Activated naive CD4-positive, alpha-beta T cell treated with anti-CD3 and anti-CD28 coated beads, Interleukin-2, amount 50 U/mL, for 24 hours (primary cell): ENCODE results near the gene MAGOH.
"Not testable (repeated sequence)": the region's sequence is repeated elsewhere in the genome, so short reads cannot be mapped to it uniquely, and the experiment has no call there.

Experiments used
- H3K27ac Mint-ChIP-seq: one replicate; pipeline ENCODE4 v1.8.0; 2021; ENCODE audit warnings: mild to moderate bottlenecking, mixed read lengths
- H3K27me3 Mint-ChIP-seq: one replicate; pipeline ENCODE4 v1.8.0; 2021; ENCODE audit warnings: mixed read lengths
- H3K36me3 Mint-ChIP-seq: one replicate; pipeline ENCODE4 v1.8.0; 2021; ENCODE audit warnings: mixed read lengths
- H3K4me1 Mint-ChIP-seq: one replicate; pipeline ENCODE4 v1.8.0; 2021; ENCODE audit warnings: mixed read lengths
- H3K4me3 Mint-ChIP-seq: one replicate; pipeline ENCODE4 v1.8.0; 2021; ENCODE audit warnings: mild to moderate bottlenecking, mixed read lengths
- H3K9me3 Mint-ChIP-seq: one replicate; pipeline ENCODE4 v1.8.0; 2021; ENCODE audit warnings: mixed read lengths

MAGOH gene

GRCh38 chr1:53188099-53188498 is 50.2 kb downstream of the MAGOH start:
- Mint-ChIP-seq H3K9me3 (no peaks in the 10 kb centered on the region), H3K27ac (no peak overlapping the region), H3K27me3 (peaks cover 2% of the 10 kb centered on the region), H3K36me3 (no peaks in the 10 kb centered on the region), H3K4me1 (no peaks in the 10 kb centered on the region), H3K4me3 (no peak overlapping the region)

GRCh38 chr1:53187401-53187800 is 50.9 kb downstream of the MAGOH start:
- Mint-ChIP-seq H3K9me3 (no peaks in the 10 kb centered on the region), H3K36me3 (no peaks in the 10 kb centered on the region), H3K4me1 (no peaks in the 10 kb centered on the region), H3K27me3 (peaks cover 2% of the 10 kb centered on the region), H3K27ac (no peak overlapping the region), H3K4me3 (no peak overlapping the region)

GRCh38 chr1:53186533-53186932 is 51.8 kb downstream of the MAGOH start:
- no peak overlapping the region for H3K27ac Mint-ChIP-seq
- no peaks in the 10 kb centered on the region for H3K36me3 Mint-ChIP-seq
- H3K27me3 Mint-ChIP-seq = peaks cover 2% of the 10 kb centered on the region
- H3K4me1 Mint-ChIP-seq = no peaks in the 10 kb centered on the region
- no peak overlapping the region for H3K4me3 Mint-ChIP-seq
- H3K9me3 Mint-ChIP-seq = no peaks in the 10 kb centered on the region

- H3K36me3 Mint-ChIP-seq, H3K9me3 Mint-ChIP-seq, H3K27me3 Mint-ChIP-seq, H3K4me1 Mint-ChIP-seq, H3K27ac Mint-ChIP-seq, H3K4me3 Mint-ChIP-seq: not testable (repeated sequence)
Measured at GRCh38 chr1:53185955-53186297, 52.4 kb downstream of the MAGOH start.

- Mint-ChIP-seq H3K36me3 (no peaks in the 10 kb centered on the region), H3K27me3 (peaks cover 3% of the 10 kb centered on the region)
Measured at GRCh38 chr1:53183095-53183990, 55.0 kb downstream of the MAGOH start.

GRCh38 chr1:53182716-53183094 is 55.6 kb downstream of the MAGOH start:
- no peaks in the 10 kb centered on the region for H3K4me1 Mint-ChIP-seq
- no peak overlapping the region for H3K4me3 Mint-ChIP-seq
- no peaks in the 10 kb centered on the region for H3K36me3 Mint-ChIP-seq
- H3K27ac Mint-ChIP-seq = no peak overlapping the region
- H3K27me3 Mint-ChIP-seq = peaks cover 3% of the 10 kb centered on the region
- H3K9me3 Mint-ChIP-seq = no peaks in the 10 kb centered on the region

More at GRCh38 chr1:53183095-53183990, 55.0 kb downstream of the MAGOH start:
- Mint-ChIP-seq H3K27ac (no peak overlapping the region), H3K4me3 (no peak overlapping the region), H3K9me3 (no peaks in the 10 kb centered on the region), H3K4me1 (no peaks in the 10 kb centered on the region)

- Mint-ChIP-seq H3K4me3 (no peak overlapping the region), H3K27ac (no peak overlapping the region), H3K36me3 (no peaks in the 10 kb centered on the region), H3K9me3 (no peaks in the 10 kb centered on the region), H3K27me3 (peaks cover 3% of the 10 kb centered on the region), H3K4me1 (no peaks in the 10 kb centered on the region)
Measured at GRCh38 chr1:53182111-53182593, 56.2 kb downstream of the MAGOH start.

GRCh38 chr1:53180951-53181350 is 57.4 kb downstream of the MAGOH start:
- Mint-ChIP-seq H3K27me3 (peaks cover 4% of the 10 kb centered on the region), H3K9me3 (no peaks in the 10 kb centered on the region), H3K27ac (no peak overlapping the region), H3K36me3 (no peaks in the 10 kb centered on the region), H3K4me3 (no peak overlapping the region), H3K4me1 (no peaks in the 10 kb centered on the region)

- no peaks in the 10 kb centered on the region for H3K4me1 Mint-ChIP-seq
- no peak overlapping the region for H3K27ac Mint-ChIP-seq
- H3K36me3 Mint-ChIP-seq = no peaks in the 10 kb centered on the region
- H3K4me3 Mint-ChIP-seq = no peak overlapping the region
- H3K27me3 Mint-ChIP-seq = peaks cover 4% of the 10 kb centered on the region
- H3K9me3 Mint-ChIP-seq = no peaks in the 10 kb centered on the region
Measured at GRCh38 chr1:53180226-53180625, 58.1 kb downstream of the MAGOH start.
